Chondrocyte (in vitro differentiated cells): ENCODE results near the gene ZNF236. TPM values are rescaled to one million over a fixed set of nuclear protein-coding genes. Genes with fewer than 3 reads are reported as not detected.

Source experiments
- DNase-seq: peaks from one replicate; pipeline ENCODE4 v3.0.0; 2021; ENCODE audit warnings: mixed read lengths, low spot score
- H3K27ac Mint-ChIP-seq: one replicate; pipeline ENCODE4 v1.8.0; 2021; ENCODE audit warnings: mild to moderate bottlenecking, moderate library complexity, mixed read lengths; ENCODE audit not compliant: unreplicated experiment
- H3K27me3 Mint-ChIP-seq: 2 replicates; pipeline ENCODE4 v1.8.0; 2021; ENCODE audit warnings: low read depth, mixed read lengths
- H3K36me3 Mint-ChIP-seq: 2 replicates; pipeline ENCODE4 v1.8.0; 2021; ENCODE audit warnings: low read depth, mixed read lengths
- H3K4me1 Mint-ChIP-seq: 2 replicates; pipeline ENCODE4 v1.8.0; 2021; ENCODE audit warnings: low read depth, mild to moderate bottlenecking, mixed read lengths
- H3K4me3 Mint-ChIP-seq: one replicate; pipeline ENCODE4 v1.8.0; 2021; ENCODE audit warnings: mild to moderate bottlenecking, moderate library complexity, mixed read lengths; ENCODE audit not compliant: unreplicated experiment
- H3K9me3 Mint-ChIP-seq: 2 replicates; pipeline ENCODE4 v1.8.0; 2021; ENCODE audit warnings: low read depth, mixed read lengths
- CTCF ChIP-seq: fragments of 200-600 bp; sonication (generic); IDR thresholded peaks from 2 replicates; pipeline ENCODE4 v1.5.0; 2021; ENCODE audit warnings: antibody characterized with exemption, mild to moderate bottlenecking, moderate library complexity
- total RNA-seq: library from RNA; stranded (reverse); gene quantifications from 3 replicates; pipeline ENCODE4 v1.2.1, GENCODE V29; 2021

The ZNF236 gene
- total RNA-seq, 1 donor from 2014 or later, result 14.3 TPM

- H3K9me3 Mint-ChIP-seq, result no peaks in the 10 kb centered on the region
- peaks cover 12% of the 10 kb centered on the region for H3K36me3 Mint-ChIP-seq
- DNase-seq, result no peak
- H3K4me1 Mint-ChIP-seq, result peaks cover 6% of the 10 kb centered on the region
- no peak overlapping the region for H3K4me3 Mint-ChIP-seq
- no peaks in the 10 kb centered on the region for H3K27me3 Mint-ChIP-seq
- H3K27ac Mint-ChIP-seq, result no peak overlapping the region
- no peak for TF ChIP-seq CTCF
Observed at GRCh38 chr18:76978616-76979015, 156.3 kb downstream of the ZNF236 start.

GRCh38 chr18:76979111-76979751, 156.9 kb downstream of the ZNF236 start:
- peaks cover 12% of the 10 kb centered on the region for H3K36me3 Mint-ChIP-seq
- no peak for TF ChIP-seq CTCF
- H3K27ac Mint-ChIP-seq, result no peak overlapping the region
- H3K4me1 Mint-ChIP-seq, result peaks cover 6% of the 10 kb centered on the region
- H3K27me3 Mint-ChIP-seq, result no peaks in the 10 kb centered on the region
- peak; percentile 59 for DNase-seq
- H3K4me3 Mint-ChIP-seq, result no peak overlapping the region
- no peaks in the 10 kb centered on the region for H3K9me3 Mint-ChIP-seq

- Mint-ChIP-seq H3K36me3 (peaks cover 12% of the 10 kb centered on the region), H3K27me3 (no peaks in the 10 kb centered on the region), H3K4me3 (no peak overlapping the region), H3K4me1 (peaks cover 6% of the 10 kb centered on the region), H3K9me3 (no peaks in the 10 kb centered on the region), H3K27ac (no peak overlapping the region)
- TF ChIP-seq CTCF, result no peak
- DNase-seq, result peak; percentile 63
Observed at GRCh38 chr18:76979906-76980305, 157.5 kb downstream of the ZNF236 start.

- Mint-ChIP-seq H3K27ac (no peak overlapping the region), H3K27me3 (no peaks in the 10 kb centered on the region), H3K4me1 (peaks cover 6% of the 10 kb centered on the region), H3K36me3 (peaks cover 12% of the 10 kb centered on the region), H3K9me3 (no peaks in the 10 kb centered on the region), H3K4me3 (no peak overlapping the region)
- no peak for TF ChIP-seq CTCF
- no peak for DNase-seq
Observed at GRCh38 chr18:76980663-76981395, 158.5 kb downstream of the ZNF236 start.

GRCh38 chr18:76981396-76981968, 159.1 kb downstream of the ZNF236 start:
- Mint-ChIP-seq H3K4me1 (peaks cover 6% of the 10 kb centered on the region), H3K27ac (no peak overlapping the region), H3K9me3 (no peaks in the 10 kb centered on the region), H3K36me3 (peaks cover 9% of the 10 kb centered on the region), H3K27me3 (peaks cover 2% of the 10 kb centered on the region), H3K4me3 (no peak overlapping the region)
- no peak for TF ChIP-seq CTCF
- DNase-seq, result no peak
